GM23248 (cell line): Measurements from ENCODE around the gene EVA1C. TPM values are rescaled to one million over a fixed set of nuclear protein-coding genes. Genes with fewer than 3 reads are reported as not detected.
"Not testable (repeated sequence)": the region's sequence is repeated elsewhere in the genome, so short reads cannot be mapped to it uniquely, and the experiment has no call there.

Source experiments
- DNase-seq: peaks from one replicate; pipeline ENCODE4 v3.0.0-alpha.2; 2015
- H2AFZ ChIP-seq: fragments of 200-600 bp; sonication (generic); 2 replicates; pipeline ENCODE4 v1.6.1; 2016; ENCODE audit warnings: antibody characterized with exemption
- H3F3A ChIP-seq: fragments of 200-600 bp; sonication (generic); 2 replicates; pipeline ENCODE4 v1.6.1; 2016; ENCODE audit warnings: mild to moderate bottlenecking, antibody characterized with exemption, mixed run types; ENCODE audit not compliant: insufficient read depth
- H3K27ac ChIP-seq: fragments of 200-600 bp; sonication (generic); 2 replicates; pipeline ENCODE4 v1.5.1; 2016; ENCODE audit warnings: mild to moderate bottlenecking
- H3K27me3 ChIP-seq: fragments of 200-600 bp; sonication (generic); replicated peaks from 2 replicates; pipeline ENCODE4 v1.6.1; 2016; ENCODE audit warnings: mild to moderate bottlenecking; ENCODE audit not compliant: insufficient read depth
- H3K36me3 ChIP-seq: fragments of 200-600 bp; sonication (generic); 2 replicates; pipeline ENCODE4 v1.6.1; 2016; ENCODE audit warnings: low read depth, mild to moderate bottlenecking
- H3K4me1 ChIP-seq: fragments of 200-600 bp; sonication (generic); 2 replicates; pipeline ENCODE4 v1.6.1; 2016; ENCODE audit warnings: mild to moderate bottlenecking; ENCODE audit not compliant: insufficient read depth
- H3K4me2 ChIP-seq: fragments of 200-600 bp; sonication (generic); one replicate; pipeline ENCODE4 v1.6.1; 2016; ENCODE audit warnings: mild to moderate bottlenecking; ENCODE audit not compliant: unreplicated experiment
- H3K4me3 ChIP-seq: fragments of 200-600 bp; sonication (generic); 2 replicates; pipeline ENCODE4 v1.5.1; 2016; ENCODE audit warnings: mild to moderate bottlenecking
- H3K79me2 ChIP-seq: fragments of 200-600 bp; sonication (generic); 2 replicates; pipeline ENCODE4 v1.6.1; 2016; ENCODE audit warnings: mild to moderate bottlenecking; ENCODE audit not compliant: insufficient read depth
- H3K9ac ChIP-seq: fragments of 200-600 bp; sonication (generic); 2 replicates; pipeline ENCODE4 v1.6.1; 2016; ENCODE audit warnings: mild to moderate bottlenecking
- H3K9me2 ChIP-seq: fragments of 200-600 bp; sonication (generic); 2 replicates; pipeline ENCODE4 v1.6.1; 2016; ENCODE audit warnings: mixed run types, mild to moderate bottlenecking, moderate library complexity; ENCODE audit not compliant: insufficient read depth
- H3K9me3 ChIP-seq: fragments of 200-600 bp; sonication (generic); one replicate; pipeline ENCODE4 v1.6.1; 2017; ENCODE audit warnings: low read depth
- H4K20me1 ChIP-seq: fragments of 200-600 bp; sonication (generic); 2 replicates; pipeline ENCODE4 v1.6.0; 2016; ENCODE audit not compliant: insufficient read depth
- EZH2 ChIP-seq: fragments of 200-600 bp; sonication (generic); IDR thresholded peaks from 2 replicates; pipeline ENCODE4 v1.6.1; 2018; ENCODE audit warnings: antibody characterized with exemption, mild to moderate bottlenecking; ENCODE audit not compliant: insufficient read depth, poor library complexity, severe bottlenecking
- EZH2phosphoT487 ChIP-seq: fragments of 200-600 bp; sonication (generic); IDR thresholded peaks from 2 replicates; pipeline ENCODE4 v1.6.1; 2018; ENCODE audit warnings: antibody characterized with exemption, moderate library complexity, mild to moderate bottlenecking, low read depth; ENCODE audit not compliant: insufficient read depth
- WGBS, 2 experiments: methylation state at CpG; one replicate each; pipeline ENCODE4 v1.1.6; 2015 to 2017; ENCODE audit warnings: low lambda C conversion rate in 2 of 2, low coverage in 1 of 2; ENCODE audit errors: missing lambda C conversion rate in 2 of 2; 5-methylcytosine and 5-hydroxymethylcytosine counted together
- in situ Hi-C: fragments of 300-500 bp; cut with MboI; formaldehyde crosslinking; loops from 2 replicates; pipeline ENCODE4 v1.15.0; 2020
- polyA plus RNA-seq: library from polyadenylated mRNA; unstranded; fragments of >200 nt; fragmentation: Nextera tagmentation; extraction: Ambion mirVana; gene quantifications from 2 replicates; pipeline ENCODE4 v1.2.1, GENCODE V29; 2016
- total RNA-seq: library from RNA; depleted of rRNA; stranded (reverse); fragments of >200 nt; shearing (Covaris generic); gene quantifications from 2 replicates; pipeline ENCODE4 v1.2.3, GENCODE V29; 2014

EVA1C gene
- total and polyA plus RNA-seq, 2 experiments from 2014 or later = 1.9 to 2.2 TPM

DNA sequence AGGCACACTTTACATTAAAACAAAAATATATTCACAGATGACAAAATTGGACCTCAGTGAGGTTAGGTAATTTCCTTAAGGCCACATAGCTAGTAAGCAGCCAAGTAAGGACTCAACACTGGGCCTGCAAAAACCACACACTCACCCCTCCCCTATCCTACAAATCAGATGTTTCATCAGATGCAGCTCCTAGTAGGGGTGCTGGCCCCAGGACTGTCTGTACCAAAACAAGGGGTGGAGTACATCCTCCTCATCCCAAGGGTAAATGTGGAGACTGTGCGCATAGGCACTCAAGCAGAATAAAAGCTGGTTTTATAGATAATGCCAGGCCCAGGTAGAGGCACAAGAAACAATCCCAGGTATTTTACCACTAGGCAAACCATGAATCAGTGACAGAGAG lies 45.3 kb upstream of the EVA1C start:
- Histone ChIP-seq H3K27ac (no peak overlapping the region), H3K4me2 (no peak overlapping the region), H3K9ac (no peak overlapping the region), H3K36me3 (peaks cover 62% of the 10 kb centered on the region), H3K4me1 (peaks cover 13% of the 10 kb centered on the region), H3K79me2 (peaks cover 51% of the 10 kb centered on the region), H3K9me2 (no peaks in the 10 kb centered on the region), H3K9me3 (no peaks in the 10 kb centered on the region), H3K4me3 (no peak overlapping the region), H3K27me3 (no peaks in the 10 kb centered on the region), H2AFZ (no peak overlapping the region), H4K20me1 (no peaks in the 10 kb centered on the region), H3F3A (peaks cover 15% of the 10 kb centered on the region)
- no peak for TF ChIP-seq EZH2
- no peak for TF ChIP-seq EZH2phosphoT487
- in situ Hi-C loops = no loop called here
- DNase-seq = peak; percentile 25
- WGBS, 2 experiments = 100% methylated on average over 1 of the region's 1 CpG

DNA sequence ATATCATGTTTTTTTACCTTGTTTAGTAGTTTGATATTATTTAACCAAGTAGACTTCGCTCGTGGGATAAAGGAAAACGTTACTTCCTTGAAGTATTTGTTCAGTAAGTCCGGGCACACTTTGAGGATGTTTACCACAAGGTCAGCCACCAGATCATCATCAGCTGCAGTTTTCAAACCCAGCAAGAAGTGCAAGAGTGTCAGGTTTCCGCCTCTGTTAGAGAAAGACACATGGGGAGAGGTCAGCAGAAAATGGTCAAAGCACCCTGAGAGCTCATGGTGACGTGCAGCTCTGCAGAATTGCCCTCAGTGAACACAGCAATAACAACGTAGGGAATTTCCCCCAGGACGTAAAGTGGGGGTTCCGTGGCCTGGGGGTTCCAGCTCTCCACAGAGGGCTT lies 44.1 kb upstream of the EVA1C start:
- peaks cover 22% of the 10 kb centered on the region for H3F3A ChIP-seq
- no peak for DNase-seq
- no peaks in the 10 kb centered on the region for H3K9me3 ChIP-seq
- no peak overlapping the region for H3K4me3 ChIP-seq
- 89 to 91% methylated on average over 9 of the region's 9 CpGs for WGBS, 2 experiments
- no peaks in the 10 kb centered on the region for H4K20me1 ChIP-seq
- TF ChIP-seq EZH2 (no peak), EZH2phosphoT487 (no peak)
- no peak overlapping the region for H3K27ac ChIP-seq
- H3K4me1 ChIP-seq = peaks cover 16% of the 10 kb centered on the region
- H3K9me2 ChIP-seq = no peaks in the 10 kb centered on the region
- H2AFZ ChIP-seq = no peak overlapping the region
- no peaks in the 10 kb centered on the region for H3K27me3 ChIP-seq
- H3K4me2 ChIP-seq = no peak overlapping the region
- peaks cover 58% of the 10 kb centered on the region for H3K36me3 ChIP-seq
- in situ Hi-C loops = no loop called here
- H3K79me2 ChIP-seq = peaks cover 49% of the 10 kb centered on the region
- H3K9ac ChIP-seq = no peak overlapping the region

DNA sequence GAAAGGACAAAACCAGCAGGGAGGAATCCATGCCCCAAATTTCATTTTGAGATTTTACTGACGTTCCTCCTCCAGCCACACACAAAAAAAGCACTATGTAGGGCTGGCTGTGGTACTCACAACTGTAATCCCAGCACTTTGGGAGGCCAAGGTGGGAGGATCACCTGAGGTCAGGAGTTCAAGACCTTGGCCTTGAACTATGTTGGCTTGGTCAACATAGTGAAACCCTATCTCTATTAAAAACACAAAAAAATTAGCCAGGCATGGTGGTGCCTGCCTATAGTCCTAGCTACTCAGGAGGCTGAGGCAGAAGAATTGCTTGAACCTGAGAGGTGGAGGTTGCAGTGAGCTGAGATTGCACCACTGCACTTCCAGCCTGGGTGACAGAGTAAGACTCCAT lies 43.5 kb upstream of the EVA1C start:
- H3F3A ChIP-seq = peaks cover 22% of the 10 kb centered on the region
- peaks cover 43% of the 10 kb centered on the region for H3K79me2 ChIP-seq
- H3K4me1 ChIP-seq = peaks cover 16% of the 10 kb centered on the region
- DNase-seq, in situ Hi-C loops, H3K9me3 ChIP-seq, H3K4me2 ChIP-seq, H3K4me3 ChIP-seq, H2AFZ ChIP-seq, H3K27me3 ChIP-seq, H3K27ac ChIP-seq, H4K20me1 ChIP-seq, H3K9me2 ChIP-seq, H3K9ac ChIP-seq: not testable (repeated sequence)
- H3K36me3 ChIP-seq = peaks cover 53% of the 10 kb centered on the region
- WGBS, 2 experiments = 94 to 95% methylated on average over 1 of the region's 1 CpG

DNA sequence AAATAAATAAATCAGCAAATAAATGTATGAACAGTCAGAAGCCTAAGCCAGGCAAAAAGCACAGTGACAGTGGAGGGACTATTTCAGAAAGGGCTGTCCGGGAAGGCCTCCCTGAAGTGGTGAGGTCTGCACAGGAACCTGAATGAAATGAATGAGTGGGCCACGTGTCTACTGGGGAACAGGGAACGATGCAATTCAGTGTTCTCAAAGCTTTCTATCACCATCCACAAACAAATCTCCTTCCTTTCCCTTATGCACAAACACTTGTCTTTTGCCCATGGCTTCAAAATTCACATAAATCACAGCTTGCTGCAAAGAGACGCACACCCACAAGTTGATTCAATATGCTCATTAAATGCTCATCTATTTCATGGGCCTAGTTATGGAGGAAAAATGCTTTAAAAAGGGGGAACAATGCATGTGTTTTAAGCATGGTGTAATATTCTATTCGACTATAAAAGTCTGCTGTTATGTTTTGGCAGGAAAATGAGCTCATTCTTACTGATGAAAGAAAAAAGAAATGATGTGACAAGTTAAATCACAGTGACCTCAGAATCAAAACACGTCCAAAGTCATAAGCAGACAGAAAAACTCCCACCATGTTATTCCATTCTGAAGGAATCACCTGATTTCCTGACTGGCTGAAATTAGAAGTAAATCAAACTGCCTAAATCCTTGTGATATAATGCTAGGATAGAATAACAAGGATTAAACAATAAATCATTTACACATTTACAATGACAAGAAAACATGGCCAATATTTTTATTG lies 41.3 kb upstream of the EVA1C start:
- Histone ChIP-seq H4K20me1 (no peaks in the 10 kb centered on the region), H3K4me3 (peak overlapping the region; percentile 16; the same call in 1 of the 2 replicates), H3K9ac (peak overlapping the region; percentile 55), H3K9me3 (no peaks in the 10 kb centered on the region), H3K9me2 (no peaks in the 10 kb centered on the region), H3K4me1 (peaks cover 16% of the 10 kb centered on the region), H2AFZ (peak overlapping the region; percentile 11; the same call in 1 of the 2 replicates), H3K27me3 (no peaks in the 10 kb centered on the region), H3K4me2 (peak overlapping the region; percentile 53), H3F3A (peaks cover 22% of the 10 kb centered on the region), H3K27ac (peak overlapping the region; percentile 82), H3K36me3 (peaks cover 47% of the 10 kb centered on the region), H3K79me2 (peaks cover 43% of the 10 kb centered on the region)
- in situ Hi-C loops = no loop called here
- no peak for TF ChIP-seq EZH2phosphoT487
- no peak for TF ChIP-seq EZH2
- peak; percentile 6 for DNase-seq
- WGBS, 2 experiments = 92 to 96% methylated on average over 6 of the region's 6 CpGs
